ENCODE data around the gene TBC1D22B. TPM values are rescaled to one million over a fixed set of nuclear protein-coding genes. Genes with fewer than 3 reads are reported as not detected.

TBC1D22B gene
- total and polyA plus RNA-seq, 9 of the 15 experiments (the other 6 are each of a cell fraction or from before 2014, with no cell fraction given) = 4.8 to 24.2 (median 13.5) TPM

DNA sequence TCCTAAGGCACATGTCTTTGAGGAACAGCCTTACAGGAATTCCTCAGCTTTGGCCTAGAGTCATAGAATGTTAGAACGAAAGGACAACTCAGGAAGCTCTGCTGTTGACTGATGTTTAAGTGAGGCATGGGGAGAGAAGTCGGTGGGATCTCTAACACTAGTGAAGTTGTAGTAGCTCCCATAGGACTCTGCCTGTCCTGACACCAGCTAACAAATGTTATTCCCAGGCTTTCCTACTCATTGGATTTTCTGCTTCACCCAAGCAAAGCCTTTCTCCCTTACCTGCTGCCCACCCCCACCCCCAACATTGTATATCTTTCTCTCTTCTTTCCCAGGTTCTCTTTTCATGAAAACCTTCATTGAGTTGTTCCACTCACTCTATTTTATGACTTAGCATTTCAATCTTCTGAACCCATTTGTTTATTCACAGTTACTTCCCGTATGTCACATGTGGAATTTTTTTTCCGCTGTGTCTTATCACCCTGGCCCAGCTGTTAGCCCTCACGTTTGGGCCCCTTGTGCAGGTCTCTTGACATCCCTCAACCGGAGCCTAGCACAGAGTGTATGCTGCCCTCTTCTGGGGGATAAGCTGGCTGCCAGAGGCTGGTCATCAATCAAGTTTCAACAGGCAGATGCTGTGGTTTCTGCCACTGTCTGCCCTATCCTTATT, 57.0 kb downstream of the TBC1D22B start (continued):
- TF ChIP-seq SOX6 (IDR thresholded peaks at IDR 0.05) = peak; percentile 97
- 0 out of 4 replicates have a peak, but pooled peaks of 1 of the 2 experiments have one; percentile 19 for TF ChIP-seq CSDE1 (IDR thresholded peaks at IDR 0.05)
- TF ChIP-seq, protein P1, sequence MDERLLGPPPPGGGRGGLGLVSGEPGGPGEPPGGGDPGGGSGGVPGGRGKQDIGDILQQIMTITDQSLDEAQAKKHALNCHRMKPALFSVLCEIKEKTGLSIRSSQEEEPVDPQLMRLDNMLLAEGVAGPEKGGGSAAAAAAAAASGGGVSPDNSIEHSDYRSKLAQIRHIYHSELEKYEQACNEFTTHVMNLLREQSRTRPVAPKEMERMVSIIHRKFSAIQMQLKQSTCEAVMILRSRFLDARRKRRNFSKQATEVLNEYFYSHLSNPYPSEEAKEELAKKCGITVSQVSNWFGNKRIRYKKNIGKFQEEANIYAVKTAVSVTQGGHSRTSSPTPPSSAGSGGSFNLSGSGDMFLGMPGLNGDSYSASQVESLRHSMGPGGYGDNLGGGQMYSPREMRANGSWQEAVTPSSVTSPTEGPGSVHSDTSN (CRISPR knock-in tag; IDR thresholded peaks at IDR 0.05; ENCODE audit: low read depth) = peak; percentile 98
- TF ChIP-seq, protein P1 (tag; conservative IDR thresholded peaks at IDR 0.05; ENCODE audit: low read depth) = peak; percentile 99
- TF ChIP-seq, protein P2, sequence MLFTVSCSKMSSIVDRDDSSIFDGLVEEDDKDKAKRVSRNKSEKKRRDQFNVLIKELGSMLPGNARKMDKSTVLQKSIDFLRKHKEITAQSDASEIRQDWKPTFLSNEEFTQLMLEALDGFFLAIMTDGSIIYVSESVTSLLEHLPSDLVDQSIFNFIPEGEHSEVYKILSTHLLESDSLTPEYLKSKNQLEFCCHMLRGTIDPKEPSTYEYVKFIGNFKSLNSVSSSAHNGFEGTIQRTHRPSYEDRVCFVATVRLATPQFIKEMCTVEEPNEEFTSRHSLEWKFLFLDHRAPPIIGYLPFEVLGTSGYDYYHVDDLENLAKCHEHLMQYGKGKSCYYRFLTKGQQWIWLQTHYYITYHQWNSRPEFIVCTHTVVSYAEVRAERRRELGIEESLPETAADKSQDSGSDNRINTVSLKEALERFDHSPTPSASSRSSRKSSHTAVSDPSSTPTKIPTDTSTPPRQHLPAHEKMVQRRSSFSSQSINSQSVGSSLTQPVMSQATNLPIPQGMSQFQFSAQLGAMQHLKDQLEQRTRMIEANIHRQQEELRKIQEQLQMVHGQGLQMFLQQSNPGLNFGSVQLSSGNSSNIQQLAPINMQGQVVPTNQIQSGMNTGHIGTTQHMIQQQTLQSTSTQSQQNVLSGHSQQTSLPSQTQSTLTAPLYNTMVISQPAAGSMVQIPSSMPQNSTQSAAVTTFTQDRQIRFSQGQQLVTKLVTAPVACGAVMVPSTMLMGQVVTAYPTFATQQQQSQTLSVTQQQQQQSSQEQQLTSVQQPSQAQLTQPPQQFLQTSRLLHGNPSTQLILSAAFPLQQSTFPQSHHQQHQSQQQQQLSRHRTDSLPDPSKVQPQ (CRISPR knock-in tag; IDR thresholded peaks at IDR 0.05; ENCODE audit: borderline replicate concordance) = peak; percentile 95; the same call in 1 of the 2 replicates
- TF ChIP-seq, protein P3, sequence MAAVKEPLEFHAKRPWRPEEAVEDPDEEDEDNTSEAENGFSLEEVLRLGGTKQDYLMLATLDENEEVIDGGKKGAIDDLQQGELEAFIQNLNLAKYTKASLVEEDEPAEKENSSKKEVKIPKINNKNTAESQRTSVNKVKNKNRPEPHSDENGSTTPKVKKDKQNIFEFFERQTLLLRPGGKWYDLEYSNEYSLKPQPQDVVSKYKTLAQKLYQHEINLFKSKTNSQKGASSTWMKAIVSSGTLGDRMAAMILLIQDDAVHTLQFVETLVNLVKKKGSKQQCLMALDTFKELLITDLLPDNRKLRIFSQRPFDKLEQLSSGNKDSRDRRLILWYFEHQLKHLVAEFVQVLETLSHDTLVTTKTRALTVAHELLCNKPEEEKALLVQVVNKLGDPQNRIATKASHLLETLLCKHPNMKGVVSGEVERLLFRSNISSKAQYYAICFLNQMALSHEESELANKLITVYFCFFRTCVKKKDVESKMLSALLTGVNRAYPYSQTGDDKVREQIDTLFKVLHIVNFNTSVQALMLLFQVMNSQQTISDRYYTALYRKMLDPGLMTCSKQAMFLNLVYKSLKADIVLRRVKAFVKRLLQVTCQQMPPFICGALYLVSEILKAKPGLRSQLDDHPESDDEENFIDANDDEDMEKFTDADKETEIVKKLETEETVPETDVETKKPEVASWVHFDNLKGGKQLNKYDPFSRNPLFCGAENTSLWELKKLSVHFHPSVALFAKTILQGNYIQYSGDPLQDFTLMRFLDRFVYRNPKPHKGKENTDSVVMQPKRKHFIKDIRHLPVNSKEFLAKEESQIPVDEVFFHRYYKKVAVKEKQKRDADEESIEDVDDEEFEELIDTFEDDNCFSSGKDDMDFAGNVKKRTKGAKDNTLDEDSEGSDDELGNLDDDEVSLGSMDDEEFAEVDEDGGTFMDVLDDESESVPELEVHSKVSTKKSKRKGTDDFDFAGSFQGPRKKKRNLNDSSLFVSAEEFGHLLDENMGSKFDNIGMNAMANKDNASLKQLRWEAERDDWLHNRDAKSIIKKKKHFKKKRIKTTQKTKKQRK (IDR thresholded peaks at IDR 0.05; ENCODE audit: borderline replicate concordance, low read depth, low read length) = peak; percentile 63; the same call in 1 of the 2 replicates
- TF ChIP-seq DMBX1 (CRISPR knock-in tag; IDR thresholded peaks at IDR 0.05; ENCODE audit: borderline replicate concordance) = peak; percentile 89; the same call in 1 of the 2 replicates
- TF ChIP-seq NR2C1 (IDR thresholded peaks at IDR 0.05) = peak; percentile 73; the same call in 1 of the 2 replicates
- TF ChIP-seq NR2C1 (tag; IDR thresholded peaks at IDR 0.05) = peak; percentile 78
- TF ChIP-seq, protein P4, sequence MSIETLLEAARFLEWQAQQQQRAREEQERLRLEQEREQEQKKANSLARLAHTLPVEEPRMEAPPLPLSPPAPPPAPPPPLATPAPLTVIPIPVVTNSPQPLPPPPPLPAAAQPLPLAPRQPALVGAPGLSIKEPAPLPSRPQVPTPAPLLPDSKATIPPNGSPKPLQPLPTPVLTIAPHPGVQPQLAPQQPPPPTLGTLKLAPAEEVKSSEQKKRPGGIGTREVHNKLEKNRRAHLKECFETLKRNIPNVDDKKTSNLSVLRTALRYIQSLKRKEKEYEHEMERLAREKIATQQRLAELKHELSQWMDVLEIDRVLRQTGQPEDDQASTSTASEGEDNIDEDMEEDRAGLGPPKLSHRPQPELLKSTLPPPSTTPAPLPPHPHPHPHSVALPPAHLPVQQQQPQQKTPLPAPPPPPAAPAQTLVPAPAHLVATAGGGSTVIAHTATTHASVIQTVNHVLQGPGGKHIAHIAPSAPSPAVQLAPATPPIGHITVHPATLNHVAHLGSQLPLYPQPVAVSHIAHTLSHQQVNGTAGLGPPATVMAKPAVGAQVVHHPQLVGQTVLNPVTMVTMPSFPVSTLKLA (conservative IDR thresholded peaks at IDR 0.05) = peak; percentile 96 to 98
- TF ChIP-seq POLR2G (IDR thresholded peaks at IDR 0.05; ENCODE audit: low read depth, low read length) = no peak
- peak; percentile 70; the same call in 1 of the 2 replicates for TF ChIP-seq EHMT2 (IDR thresholded peaks at IDR 0.05)
- TF ChIP-seq SMAD4 (CRISPR knock-in tag; conservative IDR thresholded peaks at IDR 0.05) = peak; percentile 96
- TF ChIP-seq ZNF212 (CRISPR knock-in tag; IDR thresholded peaks at IDR 0.05) = 0 out of 2 replicates have a peak, but pooled peaks have one; percentile 3
- TF ChIP-seq ZNF282 (CRISPR knock-in tag; IDR thresholded peaks at IDR 0.05) = no peak
- peak; percentile 97 to 99; a peak in 3 of 4 replicates for TF ChIP-seq TBL1XR1 (IDR thresholded peaks at IDR 0.05; ENCODE audit: low read length in 2 of 2)
- no peak for TF ChIP-seq ZKSCAN8 (CRISPR knock-in tag; IDR thresholded peaks at IDR 0.05)
